K562 (cell line): ENCODE measurements around the gene USP6.

Experiments
- GTF2B ChIP-seq: IDR thresholded peaks from 2 replicates; pipeline ENCODE4 v1.6.1; 2011; ENCODE audit not compliant: insufficient read length; ENCODE audit errors: extremely low read depth
- IRF9 ChIP-seq: fragments of 450-650 bp; IDR thresholded peaks from 2 replicates; pipeline ENCODE4 v1.6.1; 2016; ENCODE audit warnings: missing biosample characterization, missing genetic modification characterization
- MTA2 ChIP-seq: fragments of 450-650 bp; IDR thresholded peaks from 2 replicates; pipeline ENCODE4 v1.6.1; 2016; ENCODE audit warnings: low read depth
- SMC3 ChIP-seq: conservative IDR thresholded peaks from 2 replicates; pipeline ENCODE4 v1.6.1; 2011; ENCODE audit warnings: low read depth, low read length, improper control_type of control experiment; ENCODE audit not compliant: insufficient read depth
- TAF1 ChIP-seq: IDR thresholded peaks from 2 replicates; pipeline ENCODE4 v1.6.1; 2011; ENCODE audit warnings: mild to moderate bottlenecking, low read length, moderate library complexity; ENCODE audit not compliant: insufficient read depth, control insufficient read depth, severe bottlenecking; ENCODE audit errors: extremely low read depth
- TBP ChIP-seq: optimal IDR thresholded peaks from 2 replicates; pipeline ENCODE3; 2011; ENCODE audit warnings: low read depth, low read length, improper control_type of control experiment
- TCF7L2 ChIP-seq: fragments of 150-350 bp; IDR thresholded peaks from 2 replicates; pipeline ENCODE4 v1.6.1; 2016; ENCODE audit warnings: low read depth, mild to moderate bottlenecking, low read length, moderate library complexity
- TEAD2 ChIP-seq: fragments of 450-650 bp; IDR thresholded peaks from 2 replicates; pipeline ENCODE4 v1.6.1; 2016; ENCODE audit warnings: missing genetic modification characterization, control low read depth, missing compliant biosample characterization
- ZFP36 ChIP-seq: fragments of 150-350 bp; IDR thresholded peaks from 2 replicates; pipeline ENCODE4 v1.6.1; 2018; ENCODE audit warnings: low read length, low read depth; ENCODE audit not compliant: partially characterized antibody

GRCh38 chr17:5194346-5194745, 78.5 kb downstream of the USP6 start:
- no peak for TF ChIP-seq GTF2B
- no peak for TF ChIP-seq MTA2
- TF ChIP-seq TCF7L2 = no peak
- TF ChIP-seq TEAD2 (tag) = no peak
- TF ChIP-seq SMC3 = no peak
- TF ChIP-seq ZFP36 = no peak
- TF ChIP-seq TAF1 = no peak
- no peak for TF ChIP-seq TBP
- TF ChIP-seq IRF9 (tag) = no peak
